ENCODE measurements around the gene ABLIM1. TPM values are rescaled to one million over a fixed set of nuclear protein-coding genes. Genes with fewer than 3 reads are reported as not detected.

ABLIM1 gene
- total and polyA plus RNA-seq, 2 donors, result 46.7 to 71.3 TPM

DNA sequence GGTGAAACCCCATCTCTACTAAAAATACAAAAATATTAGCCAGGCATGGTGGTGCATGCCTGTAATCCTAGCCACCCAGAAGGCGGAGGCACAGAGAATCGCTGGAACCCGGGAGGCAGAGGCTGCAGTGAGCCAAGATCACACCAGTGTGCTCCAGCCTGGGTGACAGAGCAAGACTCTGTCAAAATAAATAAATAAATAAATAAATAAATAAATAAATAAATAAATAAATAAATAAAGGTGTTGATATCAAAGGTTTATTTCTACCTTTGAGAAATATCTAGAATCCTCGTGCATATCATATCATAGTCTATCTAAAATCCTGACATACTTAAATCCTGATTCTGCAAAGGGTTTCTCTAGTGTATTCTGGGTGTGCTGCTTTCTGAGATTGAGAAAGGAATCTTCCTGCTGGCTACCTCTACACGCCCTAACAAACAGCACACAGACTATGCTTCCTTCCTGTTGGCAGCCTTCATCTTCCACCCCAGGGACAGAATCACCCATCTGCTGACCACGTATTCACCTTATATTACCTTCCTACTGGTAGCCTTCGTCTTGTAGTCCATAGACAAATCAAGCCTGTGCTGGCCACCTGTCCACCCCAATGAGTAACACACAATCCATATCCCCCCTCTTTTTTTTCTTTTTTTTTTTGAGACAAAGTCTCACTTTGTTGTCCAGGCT is 8.7 kb downstream of the ABLIM1 start:
- WGBS, result 84% methylated on average over 7 of the region's 7 CpGs
- no peaks in the 10 kb centered on the region for H3K36me3 ChIP-seq (ENCODE audit: insufficient read depth)
- no peak for DNase-seq (ENCODE audit: extremely low spot score)
- H3K27ac ChIP-seq (ENCODE audit: low read depth), result no peak overlapping the region
- no peaks in the 10 kb centered on the region for H3K4me1 ChIP-seq (ENCODE audit: insufficient read depth)
- no peak overlapping the region for H3K4me3 ChIP-seq (ENCODE audit: low read depth, low read length)

DNA sequence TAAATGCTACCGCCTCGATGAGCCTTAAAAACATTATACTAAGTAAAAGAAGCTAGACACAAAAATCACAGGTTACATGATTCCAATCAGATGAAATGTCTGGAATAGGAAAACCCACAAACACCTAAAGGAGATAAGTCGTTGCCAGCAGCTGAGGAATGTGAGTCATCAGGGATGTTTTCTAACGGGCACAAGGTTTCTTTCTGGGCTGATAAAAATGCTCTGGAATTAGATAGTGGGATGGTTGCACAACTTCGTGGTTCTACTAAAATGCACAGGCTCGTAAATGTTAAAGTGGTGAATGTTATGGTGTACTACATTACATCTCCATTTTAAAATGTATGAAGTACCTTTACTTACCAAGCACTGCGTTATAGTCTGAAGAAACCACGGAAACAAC is 9.7 kb downstream of the ABLIM1 start:
- Histone ChIP-seq H3K27ac (ENCODE audit: low read depth) (no peak overlapping the region), H3K4me3 (ENCODE audit: low read depth, low read length) (no peak overlapping the region), H3K4me1 (ENCODE audit: insufficient read depth) (no peaks in the 10 kb centered on the region), H3K36me3 (ENCODE audit: insufficient read depth) (no peaks in the 10 kb centered on the region)
- 60% methylated on average over 8 of the region's 8 CpGs for WGBS
- no peak for DNase-seq (ENCODE audit: extremely low spot score)

GRCh38 chr10:114647545-114648138 is 10.4 kb downstream of the ABLIM1 start:
- Histone ChIP-seq H3K36me3 (ENCODE audit: insufficient read depth) (no peaks in the 10 kb centered on the region), H3K27ac (ENCODE audit: low read depth) (no peak overlapping the region), H3K4me1 (ENCODE audit: insufficient read depth) (no peaks in the 10 kb centered on the region), H3K4me3 (ENCODE audit: low read depth, low read length) (no peak overlapping the region)
- 63% methylated on average over 2 of the region's 2 CpGs for WGBS
- DNase-seq (ENCODE audit: extremely low spot score), result no peak

DNA sequence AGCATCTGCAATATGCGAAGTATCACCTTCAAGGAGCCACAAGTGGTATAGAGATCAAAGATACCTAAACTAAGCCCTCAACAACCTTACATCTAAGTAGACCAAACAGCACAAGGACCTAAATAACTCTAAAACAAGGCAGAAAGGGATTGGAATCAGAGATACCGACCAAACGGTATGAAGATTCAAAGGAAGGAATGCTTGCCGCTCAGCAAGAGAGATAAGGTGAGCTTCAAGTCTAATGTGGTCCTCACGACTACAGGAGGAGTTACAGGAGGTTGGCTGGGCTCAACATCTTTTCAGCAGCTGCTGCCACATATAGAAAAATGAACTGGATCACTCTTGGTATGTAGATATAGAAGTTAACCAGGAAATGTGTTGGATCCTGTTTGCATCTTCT is 11.6 kb downstream of the ABLIM1 start:
- WGBS, result 85% methylated on average over 5 of the region's 5 CpGs
- no peaks in the 10 kb centered on the region for H3K4me1 ChIP-seq (ENCODE audit: insufficient read depth)
- no peak overlapping the region for H3K4me3 ChIP-seq (ENCODE audit: low read depth, low read length)
- no peak for DNase-seq (ENCODE audit: extremely low spot score)
- no peaks in the 10 kb centered on the region for H3K36me3 ChIP-seq (ENCODE audit: insufficient read depth)
- H3K27ac ChIP-seq (ENCODE audit: low read depth), result no peak overlapping the region

- H3K27ac ChIP-seq (ENCODE audit: low read depth), result no peak overlapping the region
- no peaks in the 10 kb centered on the region for H3K4me1 ChIP-seq (ENCODE audit: insufficient read depth)
- 61% methylated on average over 3 of the region's 3 CpGs for WGBS
- no peaks in the 10 kb centered on the region for H3K36me3 ChIP-seq (ENCODE audit: insufficient read depth)
- DNase-seq (ENCODE audit: extremely low spot score), result no peak
- no peak overlapping the region for H3K4me3 ChIP-seq (ENCODE audit: low read depth, low read length)
Observed at GRCh38 chr10:114645706-114646105, 12.4 kb downstream of the ABLIM1 start.

DNA sequence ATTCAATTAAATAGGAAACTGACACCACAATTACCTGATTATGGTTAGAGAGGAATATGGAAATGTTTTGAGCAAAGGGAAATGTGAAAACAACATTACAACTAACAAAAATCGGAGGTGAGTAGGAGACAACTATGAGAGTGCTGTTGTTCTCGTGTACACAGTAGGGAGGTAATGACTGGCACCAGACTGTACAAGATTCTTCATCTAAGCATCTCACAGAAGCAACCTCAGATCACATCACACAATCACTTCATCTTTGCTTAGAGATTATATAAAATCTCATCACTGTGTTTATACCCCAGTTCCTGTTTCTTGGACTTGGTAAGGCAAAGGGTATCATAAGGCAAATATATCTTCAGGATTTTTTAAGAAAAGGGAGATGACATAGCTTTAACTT is 14.9 kb downstream of the ABLIM1 start:
- no peak for DNase-seq (ENCODE audit: extremely low spot score)
- 82% methylated on average over 2 of the region's 2 CpGs for WGBS
- Histone ChIP-seq H3K4me1 (ENCODE audit: insufficient read depth) (no peaks in the 10 kb centered on the region), H3K4me3 (ENCODE audit: low read depth, low read length) (no peak overlapping the region), H3K27ac (ENCODE audit: low read depth) (no peak overlapping the region), H3K36me3 (ENCODE audit: insufficient read depth) (no peaks in the 10 kb centered on the region)

DNA sequence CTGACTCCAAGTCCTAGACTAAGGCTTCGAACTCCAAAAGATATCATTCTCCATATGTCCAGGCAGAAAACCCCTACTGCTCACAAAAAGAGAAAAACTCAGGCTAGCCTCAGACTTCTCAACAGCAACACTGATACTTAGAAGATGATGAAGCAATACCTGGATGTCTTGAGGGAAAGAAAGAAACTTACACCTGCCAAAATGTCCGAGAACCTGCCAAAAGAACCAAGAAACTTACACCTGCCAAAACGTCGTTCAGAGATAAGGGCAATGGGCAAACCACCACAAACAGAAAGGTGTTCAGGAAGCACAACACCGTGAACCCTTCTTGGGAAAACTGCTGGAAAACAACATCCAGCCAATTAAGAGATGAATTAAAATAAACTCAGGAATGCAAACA is 15.3 kb downstream of the ABLIM1 start:
- no peak overlapping the region for H3K27ac ChIP-seq (ENCODE audit: low read depth)
- H3K4me3 ChIP-seq (ENCODE audit: low read depth, low read length), result no peak overlapping the region
- no peaks in the 10 kb centered on the region for H3K4me1 ChIP-seq (ENCODE audit: insufficient read depth)
- DNase-seq (ENCODE audit: extremely low spot score), result no peak
- H3K36me3 ChIP-seq (ENCODE audit: insufficient read depth), result no peaks in the 10 kb centered on the region
- WGBS, result 76% methylated on average over 5 of the region's 5 CpGs

GRCh38 chr10:114638821-114639625 is 19.1 kb downstream of the ABLIM1 start:
- no peak overlapping the region for H3K4me3 ChIP-seq (ENCODE audit: low read depth, low read length)
- no peak overlapping the region for H3K27ac ChIP-seq (ENCODE audit: low read depth)
- H3K36me3 ChIP-seq (ENCODE audit: insufficient read depth), result no peaks in the 10 kb centered on the region
- H3K4me1 ChIP-seq (ENCODE audit: insufficient read depth), result no peaks in the 10 kb centered on the region
- DNase-seq (ENCODE audit: extremely low spot score), result no peak
- 78% methylated on average over 8 of the region's 8 CpGs for WGBS

DNA sequence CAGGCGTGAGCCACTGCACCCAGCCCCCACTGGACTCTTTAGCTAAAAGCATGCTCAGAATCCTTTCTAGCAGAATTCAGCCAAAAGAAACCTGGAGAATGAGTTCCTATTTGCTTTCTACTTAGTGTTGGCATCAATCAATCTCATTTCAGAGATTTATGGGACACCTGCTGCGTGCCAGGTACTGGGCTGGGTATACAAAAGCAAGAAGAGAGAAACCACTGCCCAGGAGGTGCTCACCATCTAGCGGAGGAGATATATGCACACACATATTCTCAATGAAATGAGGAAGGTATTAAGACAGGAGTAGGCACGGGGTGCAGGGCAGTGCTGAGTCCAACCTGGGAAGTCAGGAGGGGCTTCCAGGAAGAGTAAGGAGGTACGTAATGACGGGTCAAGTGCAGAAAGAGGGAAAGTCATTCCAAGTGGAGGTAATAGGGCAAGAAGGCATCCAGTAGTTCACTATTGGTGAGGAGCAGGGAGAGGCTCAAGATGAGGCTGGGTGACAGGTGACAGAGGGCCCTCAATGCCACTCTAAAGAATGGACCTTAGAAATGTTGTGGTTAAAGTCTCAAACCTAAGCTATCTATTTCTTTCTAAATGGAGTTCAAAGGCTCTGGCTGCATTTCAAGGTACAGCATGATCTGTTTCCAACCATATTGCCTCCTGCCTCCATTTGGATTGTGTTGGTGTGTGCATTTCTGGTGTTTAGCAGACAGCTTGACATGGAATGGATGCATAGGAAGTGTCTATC is 22.1 kb downstream of the ABLIM1 start:
- Histone ChIP-seq H3K4me3 (ENCODE audit: low read depth, low read length) (no peak overlapping the region), H3K27ac (ENCODE audit: low read depth) (no peak overlapping the region), H3K4me1 (ENCODE audit: insufficient read depth) (no peaks in the 10 kb centered on the region), H3K36me3 (ENCODE audit: insufficient read depth) (no peaks in the 10 kb centered on the region)
- WGBS, result 94% methylated on average over 6 of the region's 6 CpGs
- no peak for DNase-seq (ENCODE audit: extremely low spot score)

- Histone ChIP-seq H3K36me3 (ENCODE audit: insufficient read depth) (no peaks in the 10 kb centered on the region), H3K27ac (ENCODE audit: low read depth) (no peak overlapping the region), H3K4me1 (ENCODE audit: insufficient read depth) (no peaks in the 10 kb centered on the region), H3K4me3 (ENCODE audit: low read depth, low read length) (no peak overlapping the region)
- WGBS, result 46% methylated on average over 7 of the region's 7 CpGs
- DNase-seq (ENCODE audit: extremely low spot score), result no peak
Observed at GRCh38 chr10:114635101-114635500, 23.0 kb downstream of the ABLIM1 start.

- H3K4me1 ChIP-seq (ENCODE audit: insufficient read depth), result no peaks in the 10 kb centered on the region
Observed at GRCh38 chr10:114634609-114634979, 23.5 kb downstream of the ABLIM1 start.

DNA sequence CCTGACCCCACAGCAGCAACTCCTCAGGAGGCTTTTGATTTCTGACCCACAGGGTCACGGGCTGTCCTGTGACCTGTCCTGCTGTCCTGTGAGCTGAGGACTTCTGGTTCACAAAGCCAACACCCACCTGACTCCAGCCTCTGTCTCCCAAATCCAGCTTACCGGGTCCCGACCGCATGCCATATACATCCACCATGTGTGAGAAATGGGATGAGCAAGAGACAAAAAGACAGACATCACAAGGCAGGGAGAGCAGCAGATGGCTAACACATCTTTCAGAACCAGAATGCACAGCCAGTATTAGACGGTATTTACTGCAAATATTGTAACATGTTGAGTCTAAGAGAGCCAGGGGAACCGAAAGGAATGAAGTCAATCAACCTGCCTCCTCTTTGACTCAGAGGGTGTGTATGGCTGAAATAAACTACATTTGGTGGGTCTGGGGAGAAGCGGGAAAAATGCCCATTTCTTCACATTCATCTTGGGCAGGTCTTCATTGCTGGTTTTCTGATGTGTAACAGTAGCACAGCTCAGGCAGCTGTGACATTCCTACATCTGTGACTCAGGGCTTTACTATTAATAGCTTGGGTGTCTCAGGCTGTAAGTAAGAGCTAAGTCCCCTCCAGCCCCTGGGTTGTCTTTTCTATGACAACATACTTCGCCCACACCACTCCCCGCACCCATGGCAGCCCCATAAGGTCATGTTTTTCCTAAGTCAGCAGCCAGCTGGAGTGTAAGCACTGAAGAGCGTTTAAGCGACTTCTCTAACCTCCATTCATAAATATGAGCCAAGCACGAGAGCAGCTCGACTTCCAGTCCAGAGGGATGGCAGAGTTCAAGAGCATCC is 25.0 kb downstream of the ABLIM1 start:
- H3K4me1 ChIP-seq (ENCODE audit: insufficient read depth), result no peaks in the 10 kb centered on the region
- no peak for DNase-seq (ENCODE audit: extremely low spot score)
- H3K4me3 ChIP-seq (ENCODE audit: low read depth, low read length), result no peak overlapping the region
- H3K27ac ChIP-seq (ENCODE audit: low read depth), result no peak overlapping the region
- no peaks in the 10 kb centered on the region for H3K36me3 ChIP-seq (ENCODE audit: insufficient read depth)
- 32% methylated on average over 13 of the region's 13 CpGs for WGBS

More at GRCh38 chr10:114634609-114634979, 23.5 kb downstream of the ABLIM1 start:
- Histone ChIP-seq H3K4me3 (ENCODE audit: low read depth, low read length) (no peak overlapping the region), H3K36me3 (ENCODE audit: insufficient read depth) (no peaks in the 10 kb centered on the region), H3K27ac (ENCODE audit: low read depth) (no peak overlapping the region)
- no peak for DNase-seq (ENCODE audit: extremely low spot score)
- WGBS, result 7% methylated on average over 4 of the region's 4 CpGs

All from urinary bladder (tissue), 4 donors.